Neural progenitor cell (in vitro differentiated cells): ENCODE data around the gene ISX.

Experiments used
- CTCF ChIP-seq: fragments of 200-600 bp; sonication (generic); IDR thresholded peaks from 2 replicates; pipeline ENCODE4 v1.5.1; 2017; ENCODE audit warnings: antibody characterized with exemption, mild to moderate bottlenecking
- EZH2phosphoT487 ChIP-seq: fragments of 200-600 bp; sonication (generic); IDR thresholded peaks from 2 replicates; pipeline ENCODE4 v1.6.1; 2017; ENCODE audit warnings: antibody characterized with exemption

- TF ChIP-seq CTCF (no peak), EZH2phosphoT487 (no peak)
These were observed 12.7 kb upstream of the ISX start for GRCh38 chr22:35053060-35053835.
